Left colon (tissue), 2 donors: Measurements from ENCODE around the gene SLC38A3. TPM values are rescaled to one million over a fixed set of nuclear protein-coding genes. Genes with fewer than 3 reads are reported as not detected.

Experiments used
- ATAC-seq: fragments of 200-7000 bp; cut with Tn5 transposase; one replicate; pipeline ENCODE4 v1.9.1; 2020; ENCODE audit warnings: mild to moderate bottlenecking, moderate library complexity
- DNase-seq, 2 donors: peaks; one replicate each; pipeline ENCODE4 v3.0.0-alpha.2; 2020
- intact Hi-C, 2 donors: fragments of 100-400 bp; cut with DNase I in 1 of 2; cut with micrococcal nuclease in 1 of 2; formaldehyde crosslinking; loops; one replicate each; pipeline versions ENCODE4 v1.11.2 to v1.14.0; 2022; cut with DNase I, micrococcal nuclease
- total RNA-seq, 2 donors: library from RNA; stranded (reverse); fragmentation: NEBNext Ultra II Directional; extraction: Animal tissue kit (Norgen Biotek cat#: 25700); gene quantifications; one replicate each; pipeline ENCODE4 v1.2.1, GENCODE V29; 2021
- donor health status: DM: no; HTN: no; CAD: no.
- donor health status: DM: yes; HTN: yes; CAD: no.

The SLC38A3 gene
- total RNA-seq, 2 donors from 2014 or later, result not detected

DNA sequence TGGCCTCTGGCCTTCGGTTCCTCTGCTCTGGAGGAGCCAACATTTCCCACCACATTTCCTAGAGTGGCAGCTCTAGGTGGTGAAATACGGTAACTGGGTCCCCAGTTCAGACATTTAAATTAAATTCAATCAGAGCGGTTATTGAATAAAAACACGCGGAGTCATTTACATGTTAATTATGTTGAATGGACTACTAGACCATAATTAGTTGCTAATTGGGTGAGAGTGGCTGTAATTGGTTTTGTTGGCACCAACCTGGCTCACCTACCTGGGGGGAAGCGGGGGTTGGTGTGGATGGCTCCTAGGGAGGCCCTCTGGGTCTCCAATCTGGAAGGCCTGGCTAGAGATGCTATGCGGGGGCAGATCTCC is 37.2 kb upstream of the SLC38A3 start:
- ATAC-seq (no peak), DNase-seq (no peak)
- intact Hi-C loops, result no loop called here

DNA sequence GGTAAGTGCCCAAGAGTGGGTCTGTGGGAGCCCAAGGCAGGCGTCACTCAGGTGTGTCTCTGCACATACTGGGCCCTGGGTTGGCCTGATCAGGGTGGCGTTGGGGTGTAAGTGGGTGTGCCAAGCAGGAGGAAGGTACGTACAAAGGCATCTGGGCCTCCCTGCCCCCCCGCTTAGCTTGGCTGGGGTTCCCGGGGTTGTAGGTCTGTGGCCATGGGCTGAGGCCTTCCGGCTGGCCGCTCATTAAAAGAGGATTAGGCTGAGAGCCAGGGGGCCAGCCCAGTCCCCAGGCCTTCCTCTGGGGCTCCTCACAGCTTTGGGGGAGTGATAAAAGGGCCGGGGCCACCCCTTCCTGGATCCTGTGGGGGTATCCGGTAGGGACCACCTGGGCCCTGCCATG is 36.7 kb upstream of the SLC38A3 start:
- intact Hi-C loops, result no loop called here
- ATAC-seq, result no peak
- no peak for DNase-seq

GRCh38 chr3:50168791-50169190 is 36.3 kb upstream of the SLC38A3 start:
- intact Hi-C loops, result no loop called here
- ATAC-seq, result no peak

GRCh38 chr3:50169232-50169832 is 35.7 kb upstream of the SLC38A3 start:
- intact Hi-C loops, result no loop called here
- no peak for DNase-seq
- no peak for ATAC-seq

More at GRCh38 chr3:50168791-50169190, 36.3 kb upstream of the SLC38A3 start:
- DNase-seq, result no peak

- DNase-seq, result no peak
Observed at GRCh38 chr3:50169858-50170257, 35.2 kb upstream of the SLC38A3 start.

GRCh38 chr3:50170689-50171088 is 34.4 kb upstream of the SLC38A3 start:
- intact Hi-C loops, result no loop called here
- no peak for ATAC-seq

More at GRCh38 chr3:50169858-50170257, 35.2 kb upstream of the SLC38A3 start:
- intact Hi-C loops, result no loop called here
- ATAC-seq, result no peak

DNA sequence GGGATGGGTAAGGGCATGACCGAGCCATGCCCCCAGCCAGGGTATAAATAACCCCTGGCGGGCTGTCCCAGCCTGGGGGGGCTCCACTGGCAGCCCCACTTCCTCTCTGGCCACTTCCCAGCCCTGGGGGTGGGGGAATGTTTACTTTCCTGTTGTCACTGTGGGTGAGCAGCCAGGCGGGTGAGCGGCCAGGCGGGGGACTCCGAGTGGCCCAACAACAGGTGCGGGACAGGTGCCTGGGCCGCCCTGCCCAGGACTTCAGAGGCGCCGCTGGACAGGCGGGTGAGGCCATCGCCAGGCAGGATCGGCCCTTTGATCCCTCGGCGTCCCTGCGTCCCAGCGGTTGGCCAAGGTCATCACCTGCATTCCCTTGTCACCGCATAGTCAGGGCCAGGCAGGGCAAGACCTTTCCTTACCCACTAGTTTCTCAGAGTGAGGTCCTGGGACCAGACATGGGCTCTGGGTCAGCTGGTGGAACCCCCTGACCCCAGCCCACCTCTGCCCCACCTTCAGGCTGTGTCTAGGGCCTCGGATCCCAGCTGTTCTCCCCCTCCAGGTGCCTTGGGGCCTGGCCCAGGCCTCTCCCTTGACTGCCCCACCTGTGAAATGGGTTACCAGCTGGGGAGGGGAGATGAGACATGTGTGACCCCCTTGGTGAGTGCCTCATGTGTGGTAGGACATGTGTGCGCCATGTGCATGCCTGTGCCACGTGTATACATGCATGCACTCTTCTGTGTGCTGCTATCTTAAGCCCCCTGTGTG is 33.4 kb upstream of the SLC38A3 start:
- DNase-seq, result peak; percentile 73 to 77
- peak; percentile 70 for ATAC-seq
- intact Hi-C loops, result no loop called here

More at GRCh38 chr3:50170689-50171088, 34.4 kb upstream of the SLC38A3 start:
- DNase-seq, result no peak

GRCh38 chr3:50172626-50173220 is 32.3 kb upstream of the SLC38A3 start:
- intact Hi-C loops, result no loop called here
- ATAC-seq, result peak; percentile 44
- no peak for DNase-seq

- ATAC-seq, result peak; percentile 38
- intact Hi-C loops, result no loop called here
- no peak for DNase-seq
Observed at GRCh38 chr3:50173685-50174516, 31.2 kb upstream of the SLC38A3 start.

- DNase-seq (no peak), ATAC-seq (no peak)
- intact Hi-C loops, result no loop called here
Observed at GRCh38 chr3:50174517-50174895, 30.6 kb upstream of the SLC38A3 start.

DNA sequence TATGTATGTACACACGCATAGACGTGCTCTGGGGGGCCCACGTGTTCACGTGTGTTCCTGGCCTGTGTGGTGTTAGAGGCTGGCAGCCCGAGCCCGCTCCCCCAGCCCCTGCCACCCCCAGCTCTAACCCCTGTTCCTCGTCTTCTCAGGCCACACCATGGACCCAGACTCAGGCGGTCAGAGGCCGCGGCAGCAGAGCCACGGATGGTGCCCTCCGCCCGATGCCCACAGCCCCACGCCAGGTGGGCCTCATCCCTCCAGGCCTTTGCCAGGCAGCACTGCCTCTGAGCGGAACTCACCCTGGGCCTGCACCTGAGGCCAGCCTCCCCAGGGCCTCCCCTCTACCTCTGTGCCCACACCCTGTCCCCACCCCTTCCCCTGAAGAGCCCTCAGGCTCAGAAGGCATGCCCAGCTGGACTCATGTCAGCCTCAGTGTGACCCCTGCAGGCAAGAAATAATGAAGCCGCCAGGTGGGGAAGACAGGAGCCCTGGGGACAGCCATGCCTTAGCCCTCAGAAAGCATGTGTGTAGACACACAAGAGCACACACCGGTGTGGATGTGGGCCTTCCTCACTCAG is 30.0 kb upstream of the SLC38A3 start:
- no peak for ATAC-seq
- DNase-seq, result no peak
- intact Hi-C loops, result no loop called here

GRCh38 chr3:50177346-50177745 is 27.7 kb upstream of the SLC38A3 start:
- DNase-seq (no peak), ATAC-seq (peak; percentile 11)
- intact Hi-C loops, result no loop called here

DNA sequence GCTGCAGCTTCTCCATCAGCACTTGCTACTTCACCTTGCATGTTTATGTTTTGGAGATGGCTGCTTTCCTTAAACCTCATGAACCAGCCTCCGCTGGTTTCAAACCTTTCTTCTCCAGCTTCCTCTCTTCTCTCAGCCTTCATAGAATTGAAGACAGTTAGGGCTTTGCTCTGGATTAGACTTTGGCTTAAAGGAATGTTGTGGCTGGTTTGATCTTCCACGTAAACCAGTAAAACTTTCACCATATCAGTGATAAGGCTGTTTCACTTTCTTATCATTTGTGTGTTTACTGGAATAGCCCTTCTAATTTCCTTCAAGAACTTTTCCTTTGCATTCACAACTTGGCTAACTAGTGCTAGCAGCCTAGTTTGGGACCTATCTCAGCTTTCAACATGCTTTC is 25.4 kb upstream of the SLC38A3 start:
- DNase-seq (no peak), ATAC-seq (peak; percentile 77)
- intact Hi-C loops, result no loop called here

- intact Hi-C loops, result no loop called here
- DNase-seq (no peak), ATAC-seq (no peak)
Observed at GRCh38 chr3:50181985-50182384, 23.1 kb upstream of the SLC38A3 start.

GRCh38 chr3:50182533-50183099 is 22.5 kb upstream of the SLC38A3 start:
- intact Hi-C loops, result no loop called here
- ATAC-seq (no peak), DNase-seq (no peak)

GRCh38 chr3:50183755-50184154 is 21.3 kb upstream of the SLC38A3 start:
- intact Hi-C loops, result no loop called here

DNA sequence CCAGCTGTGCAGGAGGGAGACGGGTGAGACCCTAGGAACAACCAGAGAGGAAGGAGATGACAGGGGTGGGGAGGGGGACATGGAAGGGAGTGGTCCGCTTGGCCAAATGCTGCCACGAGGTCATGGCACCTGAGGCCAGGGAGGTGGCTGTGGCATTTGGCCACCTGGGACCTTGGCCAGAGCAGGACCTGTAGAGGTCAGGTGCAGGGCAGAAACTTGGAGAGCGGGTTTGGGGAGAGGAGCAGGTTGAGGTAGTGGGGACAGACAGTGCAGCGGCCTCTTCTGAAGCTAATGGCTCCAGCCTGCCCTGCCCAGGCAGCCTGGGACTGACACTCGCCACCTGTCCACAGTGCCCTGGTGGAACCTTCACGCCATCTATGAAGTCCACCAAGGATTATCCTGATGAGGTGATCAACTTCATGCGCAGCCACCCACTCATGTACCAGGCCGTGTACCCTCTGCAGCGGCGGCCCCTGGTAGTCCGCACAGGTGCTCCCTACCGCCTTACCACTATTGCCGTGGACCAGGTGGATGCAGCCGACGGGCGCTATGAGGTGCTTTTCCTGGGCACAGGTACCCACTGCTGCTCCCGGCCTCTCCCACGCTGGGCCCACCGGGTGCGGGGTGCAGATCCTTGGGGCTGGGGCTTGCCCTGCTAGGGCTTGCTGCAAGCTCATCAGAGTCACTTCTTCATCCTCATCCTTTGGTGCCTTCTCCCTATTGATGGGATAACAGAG is 20.7 kb upstream of the SLC38A3 start:
- intact Hi-C loops, result no loop called here
- ATAC-seq (no peak), DNase-seq (no peak)

More at GRCh38 chr3:50183755-50184154, 21.3 kb upstream of the SLC38A3 start:
- ATAC-seq (no peak), DNase-seq (no peak)

DNA sequence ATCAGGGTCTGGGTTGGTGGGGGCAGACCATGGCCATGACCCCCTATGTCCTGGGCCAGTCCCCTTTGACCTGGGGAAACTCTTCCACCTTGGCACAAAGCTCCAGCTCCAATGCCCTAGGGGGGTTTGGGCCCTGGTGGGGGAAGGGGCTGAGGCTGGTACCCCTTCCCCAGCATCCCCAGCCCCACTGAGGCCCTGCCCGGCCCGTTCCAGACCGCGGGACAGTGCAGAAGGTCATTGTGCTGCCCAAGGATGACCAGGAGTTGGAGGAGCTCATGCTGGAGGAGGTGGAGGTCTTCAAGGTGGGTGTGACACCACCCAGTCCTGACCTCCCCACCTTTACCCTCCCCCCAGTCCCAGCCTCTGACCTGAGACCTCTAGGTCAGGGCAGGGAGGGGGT is 19.8 kb upstream of the SLC38A3 start:
- ATAC-seq, result no peak
- intact Hi-C loops, result no loop called here
- DNase-seq, result no peak
